Cardiac septum (tissue), 1 donor: Measurements from ENCODE around the gene EPHA4. TPM values are rescaled to one million over a fixed set of nuclear protein-coding genes. Genes with fewer than 3 reads are reported as not detected.

ENCODE experiments used
- DNase-seq: peaks from one replicate; pipeline ENCODE4 v3.0.0-alpha.2; 2020; ENCODE audit warnings: low spot score
- intact Hi-C: fragments of 100-400 bp; cut with DNase I; formaldehyde crosslinking; loops from one replicate; pipeline ENCODE4 v1.14.0; 2022
- total RNA-seq: library from RNA; stranded (reverse); fragmentation: NEBNext Ultra II Directional; extraction: Animal tissue kit (Norgen Biotek cat#: 25700); gene quantifications from one replicate; pipeline ENCODE4 v1.2.1, GENCODE V29; 2021
- donor health status: DM: no; HTN: no; CAD: no.

EPHA4 gene
- total RNA-seq, 1 donor from 2014 or later, result 72.6 TPM

DNA sequence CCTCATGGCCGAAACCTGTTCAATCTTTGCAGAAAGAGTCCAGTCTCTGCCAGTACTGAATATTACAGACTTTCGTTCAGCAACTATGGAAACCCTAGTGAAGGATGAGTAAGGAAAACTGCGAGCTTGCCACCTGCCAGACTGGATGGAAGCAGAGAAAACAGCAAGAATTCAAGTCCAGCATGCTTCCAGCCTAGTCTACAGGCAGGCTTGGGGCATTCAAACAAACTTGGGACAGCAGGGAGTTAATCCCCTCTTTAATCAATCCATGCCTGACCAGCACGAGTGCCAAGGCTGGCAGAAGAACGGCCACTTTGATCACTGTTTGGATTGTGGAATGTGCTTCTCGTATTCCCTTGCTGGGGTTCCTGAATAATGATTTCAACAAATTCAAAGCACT lies 145.2 kb downstream of the EPHA4 start:
- DNase-seq, result no peak
- intact Hi-C loops, result loop anchor here (10.0 kb wide), 2 partner anchors 192 to 742 kb away; no protein-coding TSS in a partner anchor

DNA sequence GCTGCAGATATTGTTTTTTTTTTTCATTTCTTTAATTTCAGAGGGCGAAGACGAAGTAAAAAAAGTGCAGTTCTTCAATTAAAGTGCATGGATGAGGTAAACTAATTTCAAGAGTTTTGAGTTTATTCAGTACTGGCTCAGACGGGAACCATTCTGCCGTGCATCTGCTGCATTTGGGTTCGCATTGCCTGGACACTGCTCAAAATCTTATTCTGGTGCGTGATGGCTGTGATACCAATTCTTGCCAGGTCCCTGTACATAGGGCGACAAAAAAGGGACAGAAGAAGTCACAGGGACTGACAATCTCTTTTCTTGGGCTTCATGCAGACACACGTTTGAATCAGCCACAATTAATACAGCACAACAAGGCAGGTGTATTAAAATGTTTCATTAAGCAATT lies 146.2 kb downstream of the EPHA4 start:
- intact Hi-C loops, result loop anchor here (10.0 kb wide), 2 partner anchors 191 to 741 kb away; no protein-coding TSS in a partner anchor
- no peak for DNase-seq

- intact Hi-C loops, result loop anchor here (10.0 kb wide), 2 partner anchors 191 to 741 kb away; no protein-coding TSS in a partner anchor
Measured at GRCh38 chr2:221425353-221425752, 146.8 kb downstream of the EPHA4 start.

GRCh38 chr2:221423210-221423804 lies 148.8 kb downstream of the EPHA4 start:
- no peak for DNase-seq
- intact Hi-C loops, result loop anchor here (5.0 to 10.0 kb wide), 4 partner anchors 94 to 739 kb away; partner anchors contain the start of gene EPHA4

More at GRCh38 chr2:221425353-221425752, 146.8 kb downstream of the EPHA4 start:
- no peak for DNase-seq

DNA sequence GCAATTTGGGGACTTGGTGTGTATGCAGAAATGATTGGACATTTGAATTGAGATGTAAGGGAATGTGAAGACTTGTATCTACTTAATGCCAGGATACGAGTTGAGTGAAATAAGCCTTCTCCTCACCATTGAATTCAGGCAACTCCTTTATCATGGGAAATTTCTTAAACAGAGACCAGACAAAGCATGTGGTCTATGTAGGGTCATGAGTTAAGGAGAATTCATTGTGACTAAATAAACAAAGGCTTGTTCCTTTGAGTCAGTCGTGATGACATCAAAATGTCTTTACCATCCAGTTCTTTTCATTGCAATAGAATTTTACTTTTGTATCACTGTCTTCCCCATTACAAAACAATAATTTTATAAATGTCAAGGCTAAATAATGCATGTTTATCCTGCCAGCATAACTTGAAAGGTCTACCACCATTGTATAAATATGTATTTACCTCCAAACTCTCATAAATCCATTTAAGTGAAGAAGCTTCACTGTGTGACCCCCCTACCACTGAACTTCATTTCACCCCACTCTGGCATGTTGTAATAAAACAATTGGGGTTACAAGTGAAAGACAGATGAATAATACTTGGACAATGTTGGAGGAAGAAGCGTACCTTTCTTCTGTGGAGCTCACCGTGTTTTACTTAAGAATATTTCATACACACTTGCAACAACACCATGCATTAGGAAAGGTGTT lies 149.4 kb downstream of the EPHA4 start:
- intact Hi-C loops, result loop anchor here (5.0 to 10.0 kb wide), 4 partner anchors 95 to 738 kb away; partner anchors contain the start of gene EPHA4
- no peak for DNase-seq

- intact Hi-C loops, result loop anchor here (5.0 to 10.0 kb wide), 4 partner anchors 97 to 735 kb away; partner anchors contain the start of gene EPHA4
- DNase-seq, result no peak
Measured at GRCh38 chr2:221420245-221420644, 151.9 kb downstream of the EPHA4 start.

GRCh38 chr2:221415789-221416188 lies 156.3 kb downstream of the EPHA4 start:
- DNase-seq, result no peak
- intact Hi-C loops, result loop anchor here (10.0 kb wide), 1 partner anchor 291 kb away; no protein-coding TSS in a partner anchor

DNA sequence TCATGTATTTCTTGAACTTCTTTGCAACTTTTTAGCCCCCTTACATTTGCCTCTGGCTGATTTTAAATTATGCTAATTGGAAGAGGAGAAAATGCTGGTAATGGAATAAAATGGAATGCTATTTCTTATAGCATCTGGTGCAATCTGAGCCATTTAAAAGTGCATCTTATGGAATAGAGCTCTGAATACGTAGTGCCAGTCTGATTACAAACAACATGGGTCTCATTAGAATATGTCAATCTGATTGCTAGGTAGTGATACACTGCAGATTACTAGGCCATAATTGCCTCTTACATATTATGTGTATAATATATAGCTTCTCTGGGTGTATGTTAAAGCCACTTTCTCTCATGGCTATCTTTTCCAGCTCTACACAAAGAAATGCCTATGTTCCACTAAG lies 159.1 kb downstream of the EPHA4 start:
- intact Hi-C loops, result loop anchor here (10.0 kb wide), 1 partner anchor 288 kb away; no protein-coding TSS in a partner anchor
- no peak for DNase-seq

- intact Hi-C loops, result loop anchor here (10.0 kb wide), 1 partner anchor 286 kb away; no protein-coding TSS in a partner anchor
- DNase-seq, result no peak
Measured at GRCh38 chr2:221410487-221410886, 161.6 kb downstream of the EPHA4 start.

DNA sequence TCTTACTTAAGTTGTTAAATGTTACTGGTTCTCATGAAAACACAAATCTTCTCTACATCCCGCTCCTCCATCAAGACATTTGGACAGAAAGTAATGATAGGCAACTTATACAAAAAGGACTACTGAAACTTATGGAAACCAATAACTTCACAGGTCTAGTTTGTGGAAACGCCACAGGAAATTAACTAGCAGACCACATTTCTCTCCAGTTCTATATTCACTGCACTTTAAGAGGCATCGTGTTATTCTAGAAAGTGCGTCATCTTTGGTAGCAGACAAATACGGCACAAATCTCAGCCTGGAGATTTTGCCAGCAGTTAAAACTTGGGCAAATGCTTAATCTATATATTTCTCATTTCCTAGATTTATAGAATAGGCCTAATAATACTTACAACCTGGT lies 164.3 kb downstream of the EPHA4 start:
- intact Hi-C loops, result no loop called here
- DNase-seq, result no peak

GRCh38 chr2:221405521-221405920 lies 166.6 kb downstream of the EPHA4 start:
- intact Hi-C loops, result no loop called here
- DNase-seq, result no peak

DNA sequence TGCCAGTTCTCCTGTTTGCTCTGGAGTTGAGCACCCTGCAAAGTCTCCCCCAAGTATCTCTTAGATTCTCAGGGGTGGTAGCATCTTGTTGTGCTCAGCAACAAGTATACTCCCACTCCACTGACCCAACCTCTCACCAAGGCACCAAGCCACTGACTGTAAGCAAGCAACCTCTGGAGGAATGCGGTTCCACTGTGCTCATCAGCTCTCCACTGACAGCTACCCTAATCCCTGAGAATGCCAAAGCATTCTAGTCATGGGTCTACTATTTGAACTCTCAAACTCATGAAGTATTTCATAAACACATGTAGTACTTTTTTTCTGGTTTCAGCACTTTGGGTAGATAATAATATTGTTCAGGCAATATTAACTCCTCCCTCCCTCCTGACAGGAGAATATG lies 170.0 kb downstream of the EPHA4 start:
- intact Hi-C loops, result no loop called here
- DNase-seq, result no peak

DNA sequence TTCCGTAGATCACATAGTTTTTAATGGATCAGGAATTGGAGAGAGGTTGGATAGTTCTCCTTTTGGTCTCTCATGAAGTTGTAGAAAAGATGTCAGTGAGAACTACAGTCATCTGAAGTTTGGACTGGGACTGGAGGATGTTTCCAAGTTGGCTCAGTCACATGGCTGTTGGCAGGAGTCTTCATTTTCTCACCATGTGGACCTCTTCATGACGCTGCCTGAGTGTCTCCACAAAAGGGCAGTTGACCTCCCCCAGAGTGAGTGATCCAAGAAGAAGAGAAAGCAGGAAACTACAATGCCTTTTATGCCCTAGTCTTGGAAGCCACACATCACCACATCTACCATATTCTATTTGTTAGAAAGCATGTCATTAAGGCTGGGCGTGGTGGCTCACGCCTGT lies 171.7 kb downstream of the EPHA4 start:
- intact Hi-C loops, result no loop called here
- no peak for DNase-seq

DNA sequence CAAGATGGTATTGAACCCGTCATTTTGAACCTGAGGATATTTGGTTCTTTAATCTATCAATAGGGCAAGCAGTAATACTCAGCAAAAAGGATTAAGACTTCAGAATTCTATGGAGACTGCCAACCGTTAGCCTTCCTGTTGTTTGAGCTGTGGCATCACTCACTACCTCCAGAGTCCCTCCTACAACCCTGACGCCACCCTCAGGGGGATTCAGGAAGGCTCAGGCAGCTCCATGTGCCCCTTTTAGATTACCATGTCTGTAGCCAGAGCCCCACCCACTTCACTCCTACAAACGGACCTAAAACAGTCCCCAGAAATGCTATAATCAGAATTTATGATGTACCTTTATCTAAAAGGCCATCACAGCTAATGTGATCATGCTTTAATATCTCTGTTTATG lies 172.9 kb downstream of the EPHA4 start:
- no peak for DNase-seq
- intact Hi-C loops, result no loop called here

DNA sequence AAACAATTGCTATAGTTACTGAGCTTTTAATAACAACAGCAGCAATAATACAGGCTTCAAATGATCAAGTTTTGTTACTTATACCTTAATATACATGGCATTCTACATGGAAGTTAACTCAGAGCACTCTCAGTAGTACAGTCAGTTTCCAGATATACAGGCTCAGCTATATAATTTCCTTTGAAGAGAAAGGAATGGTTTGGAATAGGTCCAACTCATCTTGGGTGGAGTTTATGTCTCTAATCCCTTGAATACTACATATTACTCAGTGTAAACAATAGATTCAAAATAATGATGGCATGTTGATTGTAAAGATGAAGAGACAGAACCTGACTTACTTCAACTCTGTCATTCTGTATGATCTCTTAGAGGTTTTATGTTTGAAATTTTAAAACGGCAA lies 174.9 kb downstream of the EPHA4 start:
- no peak for DNase-seq
- intact Hi-C loops, result no loop called here

- intact Hi-C loops, result no loop called here
- no peak for DNase-seq
Measured at GRCh38 chr2:221392228-221392881, 179.7 kb downstream of the EPHA4 start.

DNA sequence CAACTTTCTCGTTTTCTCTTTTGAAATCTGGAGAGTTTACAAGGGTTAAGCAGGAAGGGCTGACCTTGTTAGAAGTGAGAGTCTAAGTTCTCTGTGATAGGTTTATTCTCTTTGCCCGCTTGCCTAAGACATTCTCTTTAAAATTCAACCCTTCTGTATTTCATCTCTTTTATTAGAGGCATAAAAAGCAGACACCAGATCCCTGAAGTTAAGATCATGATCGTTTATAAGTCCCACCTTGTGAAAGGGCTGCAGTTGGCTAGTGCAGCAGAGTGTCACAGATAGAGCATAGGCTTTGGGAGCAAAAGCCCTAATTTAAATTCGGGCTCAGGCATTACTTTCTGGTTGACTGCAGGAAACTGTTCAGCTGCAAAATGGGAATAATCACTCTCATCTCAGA lies 181.2 kb downstream of the EPHA4 start:
- intact Hi-C loops, result no loop called here
- no peak for DNase-seq

DNA sequence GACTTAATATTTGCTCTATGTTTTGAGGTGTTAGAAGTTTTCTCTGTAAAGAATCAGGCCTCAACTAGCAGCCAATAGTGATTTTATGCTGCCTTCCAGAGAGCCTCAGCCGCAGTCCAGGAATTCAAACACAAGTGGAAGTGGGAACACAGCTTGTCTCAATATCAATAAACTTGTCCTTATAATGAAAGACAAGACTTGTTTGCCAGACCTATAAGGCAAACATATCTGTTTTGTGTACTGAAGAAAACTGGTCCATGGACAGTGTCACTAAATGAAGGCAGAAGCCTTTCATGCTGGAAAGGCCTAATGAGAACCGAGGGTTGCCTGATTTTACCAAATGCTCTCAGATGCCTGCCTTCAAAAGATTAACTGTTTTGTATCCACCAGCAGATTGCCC lies 182.2 kb downstream of the EPHA4 start:
- DNase-seq, result no peak
- intact Hi-C loops, result no loop called here

DNA sequence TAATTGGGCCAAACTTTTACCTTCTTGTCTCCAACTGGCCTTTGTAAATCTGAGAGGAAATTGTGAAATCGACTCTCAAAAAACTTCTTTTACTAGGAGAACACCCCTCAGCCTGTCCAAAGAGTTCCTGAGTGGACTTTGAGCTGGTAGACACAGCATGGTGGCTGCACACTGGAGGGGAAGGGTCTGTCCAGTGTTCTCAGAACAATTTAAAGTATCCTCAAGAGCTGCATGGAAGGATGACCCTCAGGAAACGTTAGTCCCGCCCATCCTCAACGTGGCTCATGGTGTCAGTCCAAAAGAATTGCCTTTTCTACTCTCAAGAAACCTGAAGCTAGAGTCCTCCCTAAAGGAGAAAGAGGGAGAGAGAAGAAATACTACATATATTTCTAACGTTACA lies 182.7 kb downstream of the EPHA4 start:
- no peak for DNase-seq
- intact Hi-C loops, result no loop called here

DNA sequence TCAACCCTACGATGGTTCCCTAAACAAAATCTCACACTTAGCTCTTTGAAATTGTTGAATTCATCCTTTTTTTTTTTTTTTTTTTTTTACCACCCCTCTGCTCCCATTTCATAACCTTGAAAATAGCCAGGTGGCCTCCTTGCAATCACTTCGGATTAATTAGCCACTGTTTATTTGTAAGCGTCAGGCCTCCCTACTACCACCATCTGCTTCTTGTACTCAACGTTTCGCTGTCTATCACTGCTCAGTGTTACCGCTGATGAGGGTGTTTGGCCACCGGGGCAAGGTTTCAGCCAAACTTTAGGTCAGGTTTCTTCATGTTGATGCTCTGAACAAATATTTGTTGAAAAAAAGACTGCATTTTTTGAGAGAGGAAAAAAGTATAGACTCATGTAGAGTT lies 183.2 kb downstream of the EPHA4 start:
- intact Hi-C loops, result no loop called here
- no peak for DNase-seq
